RPMI8226 (cell line): ENCODE data around the gene OPRD1.

Experiments
- DNase-seq: peaks from one replicate; pipeline ENCODE4 v3.0.0-alpha.2; 2015

Gene OPRD1

GRCh38 chr1:28914228-28915030 lies 102.5 kb downstream of the OPRD1 start, which contains the start of gene EPB41:
TSS of gene EPB41 (plus strand) at chr1:28914569. CDS start at chr1:28987438, 72,869 bp downstream.
- peak; percentile 98 for DNase-seq

DNA sequence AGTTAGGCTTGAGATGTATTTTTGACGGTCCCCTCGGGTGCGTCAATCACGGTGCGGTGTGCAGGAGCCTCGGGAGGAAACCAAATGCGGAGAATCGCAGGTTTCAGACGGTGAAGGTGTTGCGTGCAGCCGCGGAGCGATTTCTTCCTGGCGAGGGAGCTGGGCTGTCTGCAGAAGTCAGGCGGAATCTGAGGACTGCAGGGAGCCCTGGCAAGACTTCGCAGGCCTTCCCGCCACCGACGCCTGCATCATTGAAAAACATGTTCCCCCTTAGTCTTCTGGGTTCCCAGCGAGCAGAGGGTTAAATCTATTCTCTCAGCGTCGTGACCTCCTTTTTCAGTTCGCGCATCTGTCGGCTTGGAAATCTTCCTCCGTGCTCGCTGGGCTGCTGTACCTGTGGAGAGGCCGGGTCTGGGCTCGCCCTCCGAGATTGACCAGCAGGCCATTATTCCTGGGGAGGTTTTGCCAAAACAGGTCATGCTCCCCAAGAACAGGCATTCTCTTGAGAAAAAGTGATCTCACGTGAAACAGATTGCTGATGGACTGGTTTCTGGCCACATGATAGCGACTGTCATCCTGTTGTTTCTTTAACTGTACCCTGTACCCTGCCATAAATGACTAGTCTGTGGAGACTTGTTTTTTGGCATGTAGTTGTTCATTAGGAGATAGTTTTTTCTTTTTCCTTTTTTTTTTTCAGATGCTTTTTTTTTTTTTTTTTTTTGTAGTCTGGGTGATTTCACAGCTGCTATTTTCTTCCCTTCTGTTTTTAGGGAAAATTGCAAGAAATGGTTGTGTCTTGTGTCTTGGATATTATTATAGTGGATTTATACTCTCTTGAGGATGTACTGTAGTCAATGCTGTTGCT lies 103.3 kb downstream of the OPRD1 start:
- DNase-seq = peak; percentile 73

- no peak for DNase-seq
These were observed 105.8 kb downstream of the OPRD1 start for GRCh38 chr1:28917757-28918118.
